GM23338 (cell line): ENCODE results near the gene CDK17.

ENCODE experiments used
- CREB1 ChIP-seq: fragments of 250-450 bp; sonication (Bioruptor Pico); IDR thresholded peaks from 2 replicates; pipeline ENCODE4 v1.5.0; 2020; ENCODE audit warnings: low read depth, mild to moderate bottlenecking, moderate library complexity
- CTCF ChIP-seq, 2 experiments: fragments of 200-600 bp in 1 of 2; sonication (generic) in 1 of 2; conservative IDR thresholded peaks; 2 replicates each; pipeline versions ENCODE4 v1.5.1 to v1.6.1; 2016 to 2017; ENCODE audit warnings: antibody characterized with exemption in 2 of 2, low read depth in 2 of 2, mild to moderate bottlenecking in 2 of 2, moderate library complexity in 1 of 2
- EZH2 ChIP-seq: fragments of 200-600 bp; sonication (generic); IDR thresholded peaks from one replicate; pipeline ENCODE4 v1.8.0; 2017; ENCODE audit warnings: antibody characterized with exemption, mild to moderate bottlenecking, low read depth; ENCODE audit not compliant: unreplicated experiment
- EZH2phosphoT487 ChIP-seq: fragments of 200-600 bp; sonication (generic); IDR thresholded peaks from one replicate; pipeline ENCODE4 v1.8.1; 2018; ENCODE audit warnings: antibody characterized with exemption; ENCODE audit not compliant: unreplicated experiment
- POLR2AphosphoS5 ChIP-seq: IDR thresholded peaks from 2 replicates; pipeline ENCODE4 v1.6.1; 2016; ENCODE audit warnings: antibody characterized with exemption, low read depth

- TF ChIP-seq EZH2phosphoT487: no peak
- TF ChIP-seq CTCF (conservative IDR thresholded peaks at IDR 0.05; ENCODE audit: low read depth in 2 of 2): no peak
- TF ChIP-seq CREB1 (CRISPR knock-in tag): no peak
- no peak for TF ChIP-seq EZH2
- TF ChIP-seq POLR2AphosphoS5: no peak
These were observed 171.5 kb downstream of the CDK17 start for GRCh38 chr12:96228566-96229248.
